ENCODE results near the gene PEX5. TPM values are rescaled to one million over a fixed set of nuclear protein-coding genes. Genes with fewer than 3 reads are reported as not detected.

PEX5 gene
- total RNA-seq, 1 experiment from 2014 or later: 25.9 TPM

- Histone ChIP-seq H4K20me1 (ENCODE audit: insufficient read depth, low read depth, low read length) (no peaks in the 10 kb centered on the region), H3K9me2 (replicated peaks; ENCODE audit: insufficient read depth, low read length) (no peaks in the 10 kb centered on the region), H3K4me1 (ENCODE audit: low read length) (peaks cover 30% of the 10 kb centered on the region), H2AFZ (ENCODE audit: low read length) (0 out of 2 replicates have a peak overlapping the region, but pooled peaks have one; percentile 7), H3K27me3 (ENCODE audit: low read length) (no peaks in the 10 kb centered on the region), H3K4me2 (ENCODE audit: low read depth, low read length, poor library complexity, severe bottlenecking) (peak overlapping the region; percentile 77), H3K27ac (ENCODE audit: low read length) (peak overlapping the region; percentile 77), H3K79me2 (ENCODE audit: low read length) (peaks cover 57% of the 10 kb centered on the region), H3K9ac (ENCODE audit: low read length) (peak overlapping the region; percentile 94), H3K4me3 (ENCODE audit: low read length) (peak overlapping the region; percentile 95), H3K9me3 (ENCODE audit: low read length) (no peaks in the 10 kb centered on the region), H3K36me3 (ENCODE audit: insufficient read depth, low read length) (peaks cover 42% of the 10 kb centered on the region)
- DNase-seq: peak; percentile 74
These were observed 976 bp downstream of the PEX5 start for GRCh38 chr12:7190268-7191055.

DNA sequence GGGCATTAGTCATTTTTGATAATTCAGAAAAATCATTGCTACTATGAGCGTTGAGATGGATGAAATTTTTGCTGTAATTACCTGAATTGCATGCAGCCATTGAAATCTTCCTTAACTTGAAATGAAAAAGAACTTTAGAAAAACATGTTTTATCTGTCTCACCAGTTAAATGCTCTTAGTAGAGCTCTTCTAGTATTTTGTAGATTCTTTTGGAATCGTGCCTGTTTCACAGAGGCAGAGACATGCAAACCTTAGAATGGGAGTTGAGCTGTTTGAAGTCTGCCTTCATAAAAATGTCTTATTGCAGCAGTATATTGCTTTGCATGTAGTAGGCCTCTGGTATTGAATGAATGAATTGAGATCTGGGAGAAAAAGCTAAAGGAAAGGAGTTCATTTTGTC lies 4.2 kb downstream of the PEX5 start:
- peaks cover 56% of the 10 kb centered on the region for H3K36me3 ChIP-seq (ENCODE audit: insufficient read depth, low read length)
- no peaks in the 10 kb centered on the region for H4K20me1 ChIP-seq (ENCODE audit: insufficient read depth, low read depth, low read length)
- no peak overlapping the region for H3K4me2 ChIP-seq (ENCODE audit: low read depth, low read length, poor library complexity, severe bottlenecking)
- no peak overlapping the region for H3K4me3 ChIP-seq (ENCODE audit: low read length)
- no peak overlapping the region for H2AFZ ChIP-seq (ENCODE audit: low read length)
- DNase-seq: no peak
- no peaks in the 10 kb centered on the region for H3K9me2 ChIP-seq (replicated peaks; ENCODE audit: insufficient read depth, low read length)
- no peaks in the 10 kb centered on the region for H3K27me3 ChIP-seq (ENCODE audit: low read length)
- peaks cover 64% of the 10 kb centered on the region for H3K79me2 ChIP-seq (ENCODE audit: low read length)
- no peak overlapping the region for H3K9ac ChIP-seq (ENCODE audit: low read length)
- no peak overlapping the region for H3K27ac ChIP-seq (ENCODE audit: low read length)
- H3K4me1 ChIP-seq (ENCODE audit: low read length): peaks cover 25% of the 10 kb centered on the region
- no peaks in the 10 kb centered on the region for H3K9me3 ChIP-seq (ENCODE audit: low read length)

DNA sequence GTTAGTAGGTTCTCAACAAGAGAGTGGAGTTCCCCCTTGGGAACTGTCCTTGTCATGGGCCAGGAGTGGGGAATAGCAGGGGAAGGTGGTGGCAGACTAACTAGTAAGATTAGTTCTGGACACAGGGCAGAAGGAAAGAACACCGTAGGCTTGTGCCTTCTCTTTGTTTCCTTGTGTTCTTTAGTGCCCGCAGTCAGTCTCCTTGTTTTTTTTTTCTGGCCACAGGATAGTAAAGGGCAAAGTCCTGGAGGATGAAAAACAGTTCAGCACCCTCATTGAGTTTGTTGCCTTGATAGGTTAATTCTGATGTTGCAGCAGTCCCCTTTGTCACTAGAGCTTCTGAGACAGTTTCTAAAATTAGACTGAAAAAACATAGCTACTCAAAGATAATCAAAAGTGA lies 8.4 kb downstream of the PEX5 start:
- Histone ChIP-seq H3K4me2 (ENCODE audit: low read depth, low read length, poor library complexity, severe bottlenecking) (no peak overlapping the region), H3K9ac (ENCODE audit: low read length) (no peak overlapping the region), H4K20me1 (ENCODE audit: insufficient read depth, low read depth, low read length) (no peaks in the 10 kb centered on the region), H3K4me3 (ENCODE audit: low read length) (no peak overlapping the region), H3K36me3 (ENCODE audit: insufficient read depth, low read length) (peaks cover 58% of the 10 kb centered on the region), H2AFZ (ENCODE audit: low read length) (no peak overlapping the region), H3K9me2 (replicated peaks; ENCODE audit: insufficient read depth, low read length) (no peaks in the 10 kb centered on the region), H3K27me3 (ENCODE audit: low read length) (no peaks in the 10 kb centered on the region), H3K4me1 (ENCODE audit: low read length) (no peaks in the 10 kb centered on the region), H3K9me3 (ENCODE audit: low read length) (no peaks in the 10 kb centered on the region), H3K27ac (ENCODE audit: low read length) (no peak overlapping the region), H3K79me2 (ENCODE audit: low read length) (peaks cover 31% of the 10 kb centered on the region)
- DNase-seq: no peak

DNA sequence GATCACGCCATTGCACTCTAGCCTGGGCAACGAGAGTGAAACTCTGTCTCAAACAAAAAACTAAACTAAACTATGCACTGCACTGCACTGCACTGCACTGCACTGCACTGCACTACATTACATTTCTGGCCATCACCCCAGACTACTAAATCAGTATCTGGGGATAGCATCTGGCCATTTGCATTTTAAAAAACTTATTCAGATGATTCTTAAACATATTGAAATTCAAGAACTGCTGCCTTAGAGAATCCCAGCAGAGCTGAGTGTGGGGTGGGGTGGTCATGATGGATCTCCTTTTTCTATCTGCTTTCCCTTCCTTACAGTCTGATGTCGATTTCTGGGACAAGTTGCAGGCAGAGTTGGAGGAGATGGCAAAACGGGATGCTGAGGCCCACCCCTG lies 13.6 kb downstream of the PEX5 start:
- H3K79me2 ChIP-seq (ENCODE audit: low read length): peaks cover 4% of the 10 kb centered on the region; the same call in 1 of the 2 replicates
- H3K9ac ChIP-seq (ENCODE audit: low read length): no peak overlapping the region
- no peaks in the 10 kb centered on the region for H3K9me3 ChIP-seq (ENCODE audit: low read length)
- peaks cover 78% of the 10 kb centered on the region for H3K36me3 ChIP-seq (ENCODE audit: insufficient read depth, low read length)
- H3K4me2 ChIP-seq (ENCODE audit: low read depth, low read length, poor library complexity, severe bottlenecking): no peak overlapping the region
- H3K4me1 ChIP-seq (ENCODE audit: low read length): peaks cover 29% of the 10 kb centered on the region
- no peak for DNase-seq
- H4K20me1 ChIP-seq (ENCODE audit: insufficient read depth, low read depth, low read length): no peaks in the 10 kb centered on the region
- no peak overlapping the region for H2AFZ ChIP-seq (ENCODE audit: low read length)
- no peak overlapping the region for H3K4me3 ChIP-seq (ENCODE audit: low read length)
- no peaks in the 10 kb centered on the region for H3K9me2 ChIP-seq (replicated peaks; ENCODE audit: insufficient read depth, low read length)
- no peaks in the 10 kb centered on the region for H3K27me3 ChIP-seq (ENCODE audit: low read length)
- H3K27ac ChIP-seq (ENCODE audit: low read length): no peak overlapping the region

- no peaks in the 10 kb centered on the region for H3K9me3 ChIP-seq (ENCODE audit: low read length)
- no peak overlapping the region for H2AFZ ChIP-seq (ENCODE audit: low read length)
- H3K4me3 ChIP-seq (ENCODE audit: low read length): no peak overlapping the region
- H3K79me2 ChIP-seq (ENCODE audit: low read length): peaks cover 4% of the 10 kb centered on the region; the same call in 1 of the 2 replicates
- no peaks in the 10 kb centered on the region for H4K20me1 ChIP-seq (ENCODE audit: insufficient read depth, low read depth, low read length)
- no peaks in the 10 kb centered on the region for H3K9me2 ChIP-seq (replicated peaks; ENCODE audit: insufficient read depth, low read length)
- no peak overlapping the region for H3K9ac ChIP-seq (ENCODE audit: low read length)
- H3K4me2 ChIP-seq (ENCODE audit: low read depth, low read length, poor library complexity, severe bottlenecking): no peak overlapping the region
- peaks cover 29% of the 10 kb centered on the region for H3K4me1 ChIP-seq (ENCODE audit: low read length)
- no peak for DNase-seq
- H3K27ac ChIP-seq (ENCODE audit: low read length): no peak overlapping the region
- H3K36me3 ChIP-seq (ENCODE audit: insufficient read depth, low read length): peaks cover 90% of the 10 kb centered on the region
- no peaks in the 10 kb centered on the region for H3K27me3 ChIP-seq (ENCODE audit: low read length)
These were observed 15.6 kb downstream of the PEX5 start for GRCh38 chr12:7205091-7205490.

- no peaks in the 10 kb centered on the region for H3K9me3 ChIP-seq (ENCODE audit: low read length)
- peak; percentile 58 for DNase-seq
- peaks cover 29% of the 10 kb centered on the region for H3K4me1 ChIP-seq (ENCODE audit: low read length)
- no peak overlapping the region for H3K4me3 ChIP-seq (ENCODE audit: low read length)
- H3K79me2 ChIP-seq (ENCODE audit: low read length): peaks cover 4% of the 10 kb centered on the region; the same call in 1 of the 2 replicates
- no peak overlapping the region for H3K9ac ChIP-seq (ENCODE audit: low read length)
- peaks cover 99% of the 10 kb centered on the region for H3K36me3 ChIP-seq (ENCODE audit: insufficient read depth, low read length)
- H3K4me2 ChIP-seq (ENCODE audit: low read depth, low read length, poor library complexity, severe bottlenecking): peak overlapping the region; percentile 42
- H3K27me3 ChIP-seq (ENCODE audit: low read length): no peaks in the 10 kb centered on the region
- H3K9me2 ChIP-seq (replicated peaks; ENCODE audit: insufficient read depth, low read length): no peaks in the 10 kb centered on the region
- H4K20me1 ChIP-seq (ENCODE audit: insufficient read depth, low read depth, low read length): no peaks in the 10 kb centered on the region
- peak overlapping the region; percentile 29 for H3K27ac ChIP-seq (ENCODE audit: low read length)
- no peak overlapping the region for H2AFZ ChIP-seq (ENCODE audit: low read length)
These were observed 17.2 kb downstream of the PEX5 start for GRCh38 chr12:7206691-7207090.

- H3K9me3 ChIP-seq (ENCODE audit: low read length): peaks cover 4% of the 10 kb centered on the region
- H3K27ac ChIP-seq (ENCODE audit: low read length): no peak overlapping the region
- H3K27me3 ChIP-seq (ENCODE audit: low read length): no peaks in the 10 kb centered on the region
- no peaks in the 10 kb centered on the region for H4K20me1 ChIP-seq (ENCODE audit: insufficient read depth, low read depth, low read length)
- no peak overlapping the region for H2AFZ ChIP-seq (ENCODE audit: low read length)
- H3K4me1 ChIP-seq (ENCODE audit: low read length): peaks cover 29% of the 10 kb centered on the region
- no peak overlapping the region for H3K9ac ChIP-seq (ENCODE audit: low read length)
- H3K4me2 ChIP-seq (ENCODE audit: low read depth, low read length, poor library complexity, severe bottlenecking): no peak overlapping the region
- no peaks in the 10 kb centered on the region for H3K9me2 ChIP-seq (replicated peaks; ENCODE audit: insufficient read depth, low read length)
- H3K4me3 ChIP-seq (ENCODE audit: low read length): no peak overlapping the region
- peaks cover 97% of the 10 kb centered on the region for H3K36me3 ChIP-seq (ENCODE audit: insufficient read depth, low read length)
- no peak for DNase-seq
- peaks cover 4% of the 10 kb centered on the region; the same call in 1 of the 2 replicates for H3K79me2 ChIP-seq (ENCODE audit: low read length)
These were observed 18.6 kb downstream of the PEX5 start for GRCh38 chr12:7207866-7208625.

GRCh38 chr12:7209958-7210357 lies 20.5 kb downstream of the PEX5 start:
- no peak for DNase-seq
- H3K9me3 ChIP-seq (ENCODE audit: low read length): peaks cover 4% of the 10 kb centered on the region
- H3K4me1 ChIP-seq (ENCODE audit: low read length): peaks cover 23% of the 10 kb centered on the region
- no peak overlapping the region for H3K4me3 ChIP-seq (ENCODE audit: low read length)
- H4K20me1 ChIP-seq (ENCODE audit: insufficient read depth, low read depth, low read length): no peaks in the 10 kb centered on the region
- H3K9ac ChIP-seq (ENCODE audit: low read length): no peak overlapping the region
- H3K27me3 ChIP-seq (ENCODE audit: low read length): no peaks in the 10 kb centered on the region
- no peak overlapping the region for H2AFZ ChIP-seq (ENCODE audit: low read length)
- H3K79me2 ChIP-seq (ENCODE audit: low read length): no peaks in the 10 kb centered on the region
- H3K4me2 ChIP-seq (ENCODE audit: low read depth, low read length, poor library complexity, severe bottlenecking): no peak overlapping the region
- no peak overlapping the region for H3K27ac ChIP-seq (ENCODE audit: low read length)
- peaks cover 78% of the 10 kb centered on the region for H3K36me3 ChIP-seq (ENCODE audit: insufficient read depth, low read length)
- H3K9me2 ChIP-seq (replicated peaks; ENCODE audit: insufficient read depth, low read length): no peaks in the 10 kb centered on the region
